ENCODE data around the gene MYMK. TPM values are rescaled to one million over a fixed set of nuclear protein-coding genes. Genes with fewer than 3 reads are reported as not detected.
"Not testable (repeated sequence)": the region's sequence is repeated elsewhere in the genome, so short reads cannot be mapped to it uniquely, and the experiment has no call there.

Gene MYMK, protein sequence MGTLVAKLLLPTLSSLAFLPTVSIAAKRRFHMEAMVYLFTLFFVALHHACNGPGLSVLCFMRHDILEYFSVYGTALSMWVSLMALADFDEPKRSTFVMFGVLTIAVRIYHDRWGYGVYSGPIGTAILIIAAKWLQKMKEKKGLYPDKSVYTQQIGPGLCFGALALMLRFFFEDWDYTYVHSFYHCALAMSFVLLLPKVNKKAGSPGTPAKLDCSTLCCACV
- not detected in 2 replicates for total RNA-seq

- intact Hi-C loops (cut with micrococcal nuclease), result no loop called here
These were observed at the start of gene MYMK for GRCh38 chr9:133524679-133525228. MYMK (minus strand) TSS chr9:133524959; CDS start chr9:133524844, 115 bp downstream.

DNA sequence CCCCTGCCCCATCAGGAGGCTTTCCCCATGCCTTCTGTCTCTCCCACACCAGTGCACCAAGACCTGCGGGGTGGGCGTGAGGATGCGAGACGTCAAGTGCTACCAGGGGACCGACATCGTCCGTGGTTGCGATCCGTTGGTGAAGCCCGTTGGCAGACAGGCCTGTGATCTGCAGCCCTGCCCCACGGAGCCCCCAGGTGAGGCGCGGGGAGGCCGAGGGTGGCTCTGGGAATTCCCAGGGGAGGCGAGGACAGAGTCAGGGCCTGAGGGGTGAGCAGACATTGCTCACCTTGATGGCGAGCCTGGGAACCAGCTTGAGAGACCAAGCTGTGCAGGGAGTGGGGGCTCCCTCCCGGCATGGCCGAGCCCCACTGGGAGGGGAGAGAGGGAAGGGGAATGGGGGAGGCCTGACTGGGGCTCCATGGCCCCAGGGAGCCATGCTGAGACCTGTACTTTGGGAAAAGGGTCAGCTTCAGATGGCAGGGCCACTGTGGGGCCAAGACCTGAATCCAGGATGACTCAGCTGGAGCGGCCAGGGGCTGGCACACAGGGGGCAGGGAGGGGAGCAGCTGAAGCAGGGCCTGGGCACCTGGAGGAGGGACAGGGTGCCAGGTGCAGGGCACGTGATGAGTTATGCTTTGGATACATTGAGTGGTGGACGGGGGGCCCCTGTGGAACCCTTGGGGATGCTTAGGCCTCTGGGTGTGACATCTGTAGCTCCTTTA is 49.2 kb upstream of the MYMK start:
- intact Hi-C loops (cut with micrococcal nuclease), result no loop called here

DNA sequence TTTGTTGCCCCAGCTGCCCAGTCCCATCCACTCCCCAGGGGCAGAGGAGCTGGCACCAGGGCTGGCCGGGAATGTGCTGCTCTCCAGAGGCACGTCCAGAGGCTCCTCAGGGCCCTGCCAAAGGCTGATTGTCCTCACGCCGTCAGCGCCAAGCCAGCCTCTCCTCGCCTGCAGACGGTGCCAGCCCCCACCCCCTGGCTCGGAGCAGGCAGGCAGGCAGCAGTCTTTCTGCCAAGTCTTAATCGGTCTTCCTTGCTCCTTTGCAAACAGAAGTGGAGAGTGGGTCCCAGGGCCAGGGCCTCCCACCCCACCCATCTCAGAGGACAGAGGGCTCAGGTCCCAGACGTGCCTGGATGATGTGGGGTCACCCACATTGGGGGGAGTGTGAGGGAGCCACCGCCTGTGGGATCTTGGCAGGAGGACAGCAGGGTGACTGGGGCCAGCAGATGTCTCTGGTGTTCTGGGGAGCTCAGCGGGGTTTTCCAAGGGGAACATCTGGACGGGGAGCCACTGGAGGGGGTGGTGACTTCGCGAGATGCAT is 48.1 kb upstream of the MYMK start:
- intact Hi-C loops (cut with micrococcal nuclease), result no loop called here

GRCh38 chr9:133571896-133572595 is 47.3 kb upstream of the MYMK start:
- intact Hi-C loops (cut with micrococcal nuclease), result no loop called here

- intact Hi-C loops (cut with micrococcal nuclease), result no loop called here
These were observed 46.7 kb upstream of the MYMK start for GRCh38 chr9:133571391-133571890.

- intact Hi-C loops (cut with micrococcal nuclease), result no loop called here
These were observed 45.9 kb upstream of the MYMK start for GRCh38 chr9:133570691-133571080.

DNA sequence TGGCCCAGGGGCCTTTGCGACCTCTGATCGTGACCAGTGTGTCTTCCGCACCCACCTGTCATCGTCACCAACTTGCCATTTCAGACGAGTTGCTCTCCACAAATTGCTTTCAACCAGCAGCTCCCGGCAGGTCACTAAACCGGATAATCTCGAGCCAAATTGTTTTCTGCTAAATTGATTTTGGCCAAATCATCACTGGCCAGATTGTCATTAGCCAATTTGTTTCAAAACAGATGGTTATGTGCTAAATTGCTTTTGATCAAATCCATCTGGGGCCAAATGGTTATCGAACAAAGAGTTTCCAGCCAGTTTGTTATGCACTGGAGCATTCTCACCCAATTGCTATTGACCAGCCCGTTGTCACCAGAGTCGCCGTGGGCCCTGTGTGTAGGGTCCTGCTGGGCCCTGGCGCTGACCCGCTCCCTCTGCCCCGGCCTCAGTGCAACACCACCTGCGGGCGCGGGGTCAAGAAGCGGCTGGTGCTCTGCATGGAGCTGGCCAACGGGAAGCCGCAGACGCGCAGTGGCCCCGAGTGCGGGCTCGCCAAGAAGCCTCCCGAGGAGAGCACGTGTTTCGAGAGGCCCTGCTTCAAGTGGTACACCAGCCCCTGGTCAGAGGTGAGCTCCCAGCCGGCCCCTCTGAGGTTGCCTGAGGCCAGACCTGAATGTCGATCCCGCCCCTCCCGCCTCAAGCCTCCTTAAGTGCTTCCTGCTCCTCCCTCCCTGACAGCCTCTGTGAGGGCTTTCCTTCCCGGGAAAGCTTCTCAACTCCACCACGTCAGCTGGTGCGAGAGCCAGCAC is 45.3 kb upstream of the MYMK start:
- intact Hi-C loops (cut with micrococcal nuclease), result no loop called here

GRCh38 chr9:133569121-133569785 is 44.5 kb upstream of the MYMK start:
- intact Hi-C loops (cut with micrococcal nuclease), result no loop called here

GRCh38 chr9:133568186-133568585 is 43.4 kb upstream of the MYMK start:
- intact Hi-C loops (cut with micrococcal nuclease), result no loop called here

GRCh38 chr9:133566817-133567216 is 42.1 kb upstream of the MYMK start:
- intact Hi-C loops (cut with micrococcal nuclease), result no loop called here

GRCh38 chr9:133566382-133566781 is 41.6 kb upstream of the MYMK start:
- intact Hi-C loops (cut with micrococcal nuclease), result no loop called here

- intact Hi-C loops (cut with micrococcal nuclease), result no loop called here
These were observed 39.8 kb upstream of the MYMK start for GRCh38 chr9:133564451-133565116.

DNA sequence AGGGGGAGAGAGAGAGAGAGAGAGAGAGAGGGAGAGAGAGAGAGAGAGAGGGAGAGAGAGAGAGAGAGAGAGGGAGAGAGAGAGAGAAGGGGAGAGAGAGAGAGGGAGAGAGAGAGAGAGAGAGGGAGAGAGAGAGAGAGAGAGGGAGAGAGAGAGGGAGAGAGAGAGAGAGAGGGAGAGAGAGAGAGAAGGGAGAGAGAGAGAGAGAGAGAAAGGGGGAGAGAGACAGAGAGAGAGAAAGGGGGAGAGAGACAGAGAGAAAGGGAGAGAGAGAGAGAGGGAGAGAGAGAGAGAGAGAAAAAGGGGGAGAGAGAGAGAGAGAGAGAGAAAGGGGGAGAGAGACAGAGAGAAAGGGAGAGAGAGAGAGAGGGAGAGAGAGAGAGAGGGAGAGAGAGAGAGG is 39.1 kb upstream of the MYMK start:
- intact Hi-C loops (cut with micrococcal nuclease), result not testable (repeated sequence)

DNA sequence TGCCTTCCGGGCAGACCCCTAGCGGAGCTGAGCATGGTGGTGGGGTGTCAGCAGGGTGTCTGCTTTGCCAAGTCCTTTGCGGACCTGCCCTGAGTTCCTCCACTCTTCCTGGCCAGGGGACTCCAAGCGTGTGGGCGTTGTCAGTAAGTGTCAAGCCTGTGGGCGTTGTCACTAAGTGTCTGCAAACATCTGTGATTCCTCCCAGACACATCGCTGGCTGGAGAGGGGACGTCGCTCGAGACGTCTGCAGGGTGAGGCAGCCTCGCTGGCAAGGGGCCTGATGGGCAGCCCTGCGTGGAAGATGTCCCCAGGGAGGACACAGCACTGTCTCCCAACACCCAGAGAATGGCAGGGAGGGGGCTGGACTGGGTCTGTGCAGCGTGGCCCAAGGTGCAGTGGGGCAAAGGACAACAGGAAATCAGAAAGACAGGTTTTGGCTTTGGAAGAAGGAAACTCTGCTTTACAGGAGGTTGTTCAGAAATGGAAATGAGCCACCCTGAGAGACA is 38.6 kb upstream of the MYMK start:
- intact Hi-C loops (cut with micrococcal nuclease), result no loop called here

- intact Hi-C loops (cut with micrococcal nuclease), result no loop called here
These were observed 38.0 kb upstream of the MYMK start for GRCh38 chr9:133562611-133563290.

GRCh38 chr9:133561976-133562554 is 37.3 kb upstream of the MYMK start:
- intact Hi-C loops (cut with micrococcal nuclease), result no loop called here

- intact Hi-C loops (cut with micrococcal nuclease), result no loop called here
These were observed 36.2 kb upstream of the MYMK start for GRCh38 chr9:133560944-133561343.

DNA sequence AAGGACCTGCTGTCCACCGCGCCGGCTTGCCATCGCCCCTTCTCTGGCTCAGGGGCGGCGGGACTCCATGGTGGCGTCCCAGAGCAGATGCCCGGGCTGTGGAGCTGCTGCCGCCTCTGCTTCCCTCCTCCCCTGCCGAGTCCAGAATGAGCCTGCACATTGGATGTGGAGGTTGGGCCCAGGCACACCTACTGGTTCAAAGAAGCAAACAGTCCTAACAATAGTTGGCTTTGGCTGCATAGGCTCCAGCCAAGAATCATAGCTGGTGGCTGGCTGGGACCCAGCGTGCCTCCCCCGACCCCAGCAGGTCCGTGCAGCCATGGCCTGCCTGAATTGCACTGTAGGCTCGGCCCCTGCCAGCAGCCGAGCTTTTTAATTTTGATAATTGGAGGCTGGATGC is 35.6 kb upstream of the MYMK start:
- intact Hi-C loops (cut with micrococcal nuclease), result no loop called here
